Activated CD4-positive, CD25-positive, alpha-beta regulatory T cell treated with anti-CD3 and anti-CD28 coated beads, Interleukin-2, amount 50 U/mL, for 72 hours (primary cell): ENCODE data around the gene TSPOAP1.

Source experiments
- DNase-seq: peaks from one replicate; pipeline ENCODE4 v3.0.0; 2021

TSPOAP1 gene

DNA sequence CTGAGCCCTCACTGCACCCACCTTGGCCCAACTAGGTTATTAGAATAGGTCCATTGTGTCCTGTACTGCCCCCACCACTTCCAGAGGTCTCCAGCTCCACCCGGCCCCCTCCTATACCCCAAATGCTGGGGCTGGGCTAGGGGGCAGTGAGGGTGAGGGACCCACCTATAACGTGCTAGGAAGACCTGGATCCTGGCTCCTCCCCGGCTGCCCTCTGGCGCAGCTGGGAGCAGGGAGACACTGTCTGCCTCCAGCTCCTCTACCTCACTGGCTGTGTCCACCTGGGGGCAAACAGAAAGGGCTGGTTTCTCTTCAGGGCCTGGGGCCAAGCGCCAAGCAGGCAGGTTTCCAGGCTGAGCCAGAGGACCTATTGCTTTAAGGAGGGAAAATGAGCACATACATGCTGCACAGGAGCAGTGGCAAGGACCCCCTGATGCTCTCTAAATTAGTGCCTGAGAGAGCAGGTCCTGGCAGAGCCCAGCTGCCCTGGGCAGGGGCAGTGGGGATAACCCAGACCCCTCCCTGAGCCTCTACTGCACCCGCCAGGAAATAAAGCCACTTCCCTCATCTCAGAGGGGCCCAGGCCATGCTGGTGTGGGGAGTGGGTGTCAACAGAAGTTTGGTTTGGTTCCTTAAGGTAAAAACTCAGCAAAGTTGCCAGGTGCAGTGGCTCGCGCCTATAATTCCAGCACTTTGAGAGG, 12.2 kb downstream of the TSPOAP1 start:
- DNase-seq, result peak; percentile 32

DNA sequence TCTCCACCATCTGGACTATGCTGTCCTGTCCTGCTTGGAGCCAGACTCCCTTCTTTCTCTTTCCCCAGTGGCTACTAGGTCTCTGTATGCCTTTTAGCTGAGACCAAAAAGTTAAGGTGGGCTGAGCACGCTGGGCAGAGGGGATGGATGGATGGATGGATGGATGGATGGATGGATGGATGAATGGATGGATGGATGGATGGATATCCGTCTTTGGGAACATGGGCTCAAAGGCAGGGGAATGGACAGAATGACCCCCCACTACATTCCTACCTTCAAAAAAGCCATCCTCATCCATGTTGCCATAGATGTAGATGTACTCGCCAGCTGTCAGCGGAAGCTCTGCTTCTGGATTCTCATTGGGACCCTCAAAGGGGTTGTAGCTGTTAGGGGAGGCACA, 12.8 kb downstream of the TSPOAP1 start:
- no peak for DNase-seq

DNA sequence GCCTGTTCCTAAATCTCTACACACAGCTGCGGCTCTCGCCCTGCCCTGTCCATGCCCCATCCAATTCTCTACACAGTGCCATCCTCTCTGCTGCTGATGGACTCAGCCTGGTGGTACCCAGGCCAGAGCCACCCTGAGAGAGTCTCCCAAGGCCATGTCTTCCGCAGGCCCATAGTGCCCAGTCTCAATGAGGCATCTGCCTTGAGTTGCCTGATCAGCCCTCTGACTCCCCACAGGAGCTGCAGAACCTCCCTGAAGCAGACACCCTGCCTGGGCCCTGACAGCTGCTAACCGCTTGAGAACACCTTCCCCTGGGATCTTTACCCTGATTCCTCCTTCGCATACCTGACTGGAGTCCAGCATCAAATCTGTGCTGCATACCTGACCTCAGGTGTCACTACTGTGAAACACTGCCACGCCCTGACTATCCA, 13.3 kb downstream of the TSPOAP1 start:
- peak; percentile 28 for DNase-seq

DNA sequence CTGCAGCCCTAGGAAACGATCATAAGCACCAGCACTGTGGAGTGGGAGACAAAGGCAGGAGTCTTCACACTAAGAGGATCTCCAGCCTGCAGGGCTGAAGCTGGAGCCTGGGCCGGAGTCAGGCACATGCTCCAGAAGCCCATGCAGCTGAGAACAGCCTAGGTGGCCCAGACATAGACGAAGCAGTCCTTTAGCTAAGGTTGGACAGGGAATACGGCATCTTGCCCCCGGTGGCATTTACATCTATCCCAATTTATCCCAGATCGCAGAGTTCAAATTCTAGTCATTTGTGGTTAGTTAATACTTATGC, 13.9 kb downstream of the TSPOAP1 start:
- no peak for DNase-seq

DNA sequence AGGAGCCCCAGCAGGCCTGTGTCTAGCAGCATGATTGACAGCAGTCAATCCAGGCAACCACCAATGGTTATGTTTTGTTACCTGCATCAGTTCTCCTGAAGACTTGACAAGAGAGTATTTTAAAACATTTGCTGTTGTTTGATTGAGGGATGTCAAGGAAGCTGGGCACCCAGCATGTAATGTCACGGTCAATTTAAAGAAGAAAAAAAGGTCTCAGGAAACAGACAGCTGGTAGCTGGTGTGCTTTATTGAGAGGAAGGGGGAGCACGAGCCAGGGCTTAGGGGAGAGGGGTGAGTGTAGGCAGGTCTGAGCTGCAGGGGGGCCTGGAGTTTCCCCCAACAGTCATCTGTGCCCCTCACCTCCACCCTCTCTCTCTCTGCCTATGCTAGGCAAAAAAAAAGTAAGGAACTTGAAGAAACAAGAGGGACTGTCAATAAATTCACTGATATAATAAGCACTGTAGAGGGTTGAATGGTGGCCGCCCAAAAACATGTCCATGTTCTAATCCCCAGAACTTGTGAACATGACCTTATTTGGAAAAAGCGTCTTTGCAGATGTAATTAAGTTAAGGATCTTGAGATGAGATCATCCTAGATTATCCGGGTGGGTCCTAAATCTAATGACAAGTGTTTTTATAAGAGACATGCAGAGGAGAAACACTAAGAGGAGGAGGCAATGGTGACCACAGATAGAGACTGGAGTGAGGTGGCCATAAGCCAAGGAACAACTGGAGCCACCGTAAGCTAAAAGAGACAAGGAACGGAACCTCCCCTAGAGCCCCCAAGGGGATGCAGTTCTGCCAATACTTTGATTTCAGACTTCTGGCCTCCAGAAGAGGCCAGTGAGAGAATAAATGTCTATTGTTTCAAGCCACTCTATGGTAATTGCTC, 14.5 kb downstream of the TSPOAP1 start:
- peak; percentile 18 for DNase-seq

GRCh38 chr17:58312829-58313228, 15.8 kb downstream of the TSPOAP1 start:
- no peak for DNase-seq

GRCh38 chr17:58312021-58312630, 16.5 kb downstream of the TSPOAP1 start:
- peak; percentile 29 for DNase-seq

GRCh38 chr17:58311429-58311894, 17.1 kb downstream of the TSPOAP1 start:
- DNase-seq, result peak; percentile 29

DNA sequence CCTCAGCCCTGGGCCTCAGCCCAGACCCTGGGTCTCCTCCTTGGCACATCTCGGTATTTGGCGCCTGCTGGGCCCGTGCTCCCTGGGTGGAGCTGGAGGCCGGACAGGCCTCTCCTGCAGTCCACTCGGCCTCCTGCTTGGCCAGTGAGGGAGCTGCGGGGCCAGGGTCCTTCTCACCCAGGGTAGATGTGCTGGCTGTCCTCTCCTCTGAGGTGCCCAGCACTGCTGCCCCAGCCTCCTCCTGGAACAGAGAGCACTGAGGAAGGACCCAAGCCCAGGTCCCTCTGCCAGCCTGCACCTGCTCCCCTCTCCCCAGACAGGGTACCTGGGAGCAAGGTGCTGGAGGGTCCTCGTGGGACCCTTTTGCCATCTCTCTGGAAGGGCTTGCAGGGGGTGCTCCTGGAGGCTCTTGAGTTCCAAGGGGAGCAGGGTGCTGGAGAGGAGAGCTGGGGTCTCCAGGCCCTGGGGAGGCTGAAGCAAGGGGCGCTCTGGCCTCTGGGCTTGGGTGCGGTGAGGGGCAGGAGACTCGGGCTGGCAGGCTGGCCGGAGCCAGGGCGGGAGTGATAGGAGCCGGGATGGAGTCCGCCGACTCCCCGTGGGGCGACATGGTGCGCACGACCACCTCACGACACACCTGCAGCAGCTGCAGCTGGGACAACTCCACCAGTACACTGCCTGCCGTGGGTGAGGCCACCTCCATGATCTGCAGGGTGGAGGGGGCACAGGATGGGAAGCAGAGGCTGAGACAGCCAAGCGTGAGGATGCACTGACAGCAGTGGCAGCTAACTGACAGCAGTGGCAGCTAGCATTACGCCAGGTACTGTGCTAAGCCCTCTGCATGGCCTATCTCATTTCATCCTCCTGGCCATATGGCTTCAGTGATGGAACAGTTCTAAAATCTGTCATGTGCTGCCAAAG, 17.8 kb downstream of the TSPOAP1 start:
- peak; percentile 30 for DNase-seq

- DNase-seq, result no peak
Measured at GRCh38 chr17:58309918-58310259, 18.7 kb downstream of the TSPOAP1 start.

DNA sequence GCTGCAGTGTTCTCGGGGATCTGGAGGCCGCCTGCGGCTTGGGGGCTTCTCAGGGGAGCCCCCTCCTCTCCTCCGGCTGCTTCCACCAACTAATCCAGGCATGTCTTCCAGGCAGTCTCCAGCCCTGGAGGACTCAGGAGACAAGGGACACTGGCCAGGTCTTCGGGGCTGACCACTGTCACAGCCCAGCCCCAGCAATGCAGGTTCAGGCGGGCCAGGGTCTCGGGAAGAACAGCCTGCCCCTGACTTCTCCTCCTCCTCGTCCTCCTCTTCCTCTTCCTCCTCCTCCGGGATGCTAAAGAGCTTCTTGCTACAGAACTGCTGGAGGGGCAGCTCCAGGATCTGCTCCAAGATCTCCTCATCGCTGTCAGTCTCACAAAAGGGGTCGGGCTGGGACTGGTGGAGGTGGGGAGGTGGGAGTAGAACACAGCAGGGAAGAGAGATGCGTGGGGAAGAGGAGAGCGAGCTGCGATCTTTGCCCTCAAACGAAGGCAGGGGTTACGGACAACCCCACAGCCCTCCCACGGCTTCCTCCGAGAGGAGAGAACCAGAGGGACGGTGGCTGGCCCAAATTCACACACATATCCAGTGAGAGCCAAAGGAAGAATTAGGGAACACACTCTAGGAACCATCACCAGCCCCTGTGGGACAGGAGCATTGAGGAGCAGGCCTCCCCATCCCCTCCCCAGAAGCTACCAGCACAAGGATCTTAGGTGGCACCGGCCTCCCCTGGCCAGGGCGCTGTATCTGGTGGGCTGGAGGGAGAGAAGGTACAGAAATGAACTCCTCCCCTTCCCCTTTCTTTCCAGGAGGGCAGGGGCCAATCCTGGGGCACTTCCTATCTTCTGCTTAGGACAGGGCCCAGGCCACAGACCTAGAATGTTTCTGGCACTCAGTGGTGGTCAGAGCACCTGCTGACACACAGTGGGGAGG, 19.3 kb downstream of the TSPOAP1 start:
- no peak for DNase-seq

- no peak for DNase-seq
Measured at GRCh38 chr17:58308173-58308984, 20.2 kb downstream of the TSPOAP1 start.

GRCh38 chr17:58307468-58308172, 21.0 kb downstream of the TSPOAP1 start:
- DNase-seq, result no peak

- DNase-seq, result peak; percentile 30
Measured at GRCh38 chr17:58306131-58306951, 22.3 kb downstream of the TSPOAP1 start.

- DNase-seq, result no peak
Measured at GRCh38 chr17:58305626-58306025, 23.0 kb downstream of the TSPOAP1 start.

GRCh38 chr17:58304750-58305486, 23.7 kb downstream of the TSPOAP1 start:
- peak; percentile 29 for DNase-seq

DNA sequence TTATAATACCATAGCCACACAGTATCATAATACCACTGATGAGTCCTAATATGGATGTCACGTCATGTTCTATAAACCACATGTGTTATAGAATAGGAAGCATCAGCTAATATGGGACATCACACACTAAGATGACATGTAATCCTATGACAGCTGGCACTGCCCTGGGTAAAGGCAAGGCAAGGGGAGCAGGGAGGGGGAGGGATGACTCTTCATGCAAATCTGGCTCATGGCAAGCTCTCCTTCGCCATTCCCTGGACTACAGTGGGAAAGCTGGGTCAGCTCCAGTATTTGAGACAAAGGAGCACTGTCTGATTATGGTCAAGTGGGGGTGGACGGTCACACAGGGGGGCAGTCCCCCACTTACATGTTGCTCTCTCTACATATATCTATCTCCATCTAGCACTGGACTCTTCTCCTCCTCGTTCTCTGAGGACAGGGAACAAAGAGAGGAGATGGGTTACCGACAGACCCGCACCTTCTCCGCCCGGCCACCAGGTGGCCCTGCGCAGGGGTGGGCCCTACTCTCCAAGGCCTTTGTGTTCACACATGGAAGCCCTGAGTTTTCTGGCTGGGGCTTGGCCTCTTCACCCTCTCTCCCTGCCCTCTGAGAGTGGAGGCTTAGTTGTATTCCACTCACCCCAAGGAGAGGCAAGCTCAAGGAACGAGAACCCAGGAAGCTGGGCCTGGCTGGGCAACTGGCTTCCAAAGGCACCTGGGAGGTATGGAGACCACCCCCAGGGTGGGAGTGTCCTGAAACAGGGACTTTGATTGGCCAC, 24.4 kb downstream of the TSPOAP1 start:
- DNase-seq, result peak; percentile 54
